H1 (cell line): ENCODE measurements around the gene KCNA4. TPM values are rescaled to one million over a fixed set of nuclear protein-coding genes. Genes with fewer than 3 reads are reported as not detected.

Source experiments
- CTCF ChIA-PET: fragments of 300-600 bp; sonication (Branson Sonifier 250); formaldehyde crosslinking; loops from one replicate; lab custom pipeline; 2021; ENCODE audit not compliant: partially characterized antibody; lab: Charles Lee
- POLR2A ChIA-PET: fragments of 300-600 bp; sonication (Branson Sonifier 250); formaldehyde crosslinking; loops from one replicate; lab custom pipeline; 2021; ENCODE audit warnings: inconsistent platforms; ENCODE audit not compliant: partially characterized antibody; lab: Charles Lee
- DNase-seq, 2 experiments: peaks; one replicate each; pipeline versions ENCODE4 v3.0.0 to v3.0.0-alpha.2; 2010 to 2022; ENCODE audit warnings: low spot score in 2 of 2, low read depth in 1 of 2, mixed read lengths in 1 of 2
- FAIRE-seq: peaks from 2 replicates; lab custom pipeline; 2011; peaks lifted over from hg19 to GRCh38; lab: Jason Lieb, UNC
- H2AFZ ChIP-seq: 2 replicates; pipeline ENCODE4 v1.8.1; 2012; ENCODE audit warnings: low read length, inconsistent platforms
- H2AK5ac ChIP-seq: 2 replicates; pipeline ENCODE4 v1.6.1; 2013; ENCODE audit warnings: low read depth, low read length
- H2BK120ac ChIP-seq: replicated peaks from 2 replicates; pipeline ENCODE3; 2013; ENCODE audit warnings: low read depth, low read length, inconsistent platforms
- H2BK12ac ChIP-seq: 2 replicates; pipeline ENCODE4 v1.6.1; 2013; ENCODE audit warnings: low read depth, low read length
- H2BK15ac ChIP-seq: 2 replicates; pipeline ENCODE4 v1.6.1; 2013; ENCODE audit warnings: low read length
- H2BK20ac ChIP-seq: 2 replicates; pipeline ENCODE4 v1.6.1; 2013; ENCODE audit warnings: low read length
- H2BK5ac ChIP-seq: 2 replicates; pipeline ENCODE4 v1.6.1; 2013; ENCODE audit warnings: low read depth, low read length
- H3K14ac ChIP-seq: 2 replicates; pipeline ENCODE4 v1.6.1; 2013; ENCODE audit warnings: inconsistent platforms; ENCODE audit not compliant: insufficient read length
- H3K18ac ChIP-seq: 2 replicates; pipeline ENCODE4 v1.6.1; 2013; ENCODE audit warnings: low read length; ENCODE audit errors: extremely low read depth
- H3K23ac ChIP-seq: 2 replicates; pipeline ENCODE4 v1.6.1; 2013; ENCODE audit warnings: inconsistent platforms; ENCODE audit not compliant: insufficient read length
- H3K23me2 ChIP-seq: 2 replicates; pipeline ENCODE4 v1.6.1; 2013; ENCODE audit warnings: low read depth, low read length
- H3K27ac ChIP-seq: 2 replicates; pipeline ENCODE4 v1.6.1; 2011; ENCODE audit warnings: low read depth, low read length, inconsistent platforms
- H3K27me3 ChIP-seq, 4 experiments: replicated peaks in 1 of 4; 1 replicate in 1 of 4; 2 replicates in 3 of 4; pipeline versions ENCODE4 v1.6.1 to v1.8.1; 2011 to 2013; ENCODE audit warnings: low read length in 3 of 4, mild to moderate bottlenecking in 3 of 4, inconsistent platforms in 2 of 4, mixed read lengths in 2 of 4, moderate library complexity in 1 of 4; ENCODE audit not compliant: control insufficient read depth in 3 of 4, insufficient read depth in 3 of 4; ENCODE audit errors: extremely low read depth in 1 of 4
- H3K36me3 ChIP-seq, 4 experiments: 2 replicates each; pipeline versions ENCODE4 v1.6.1 to v1.8.1; 2011 to 2013; ENCODE audit warnings: mild to moderate bottlenecking in 4 of 4, low read length in 3 of 4, moderate library complexity in 2 of 4, control low read depth in 1 of 4, inconsistent platforms in 1 of 4; ENCODE audit not compliant: insufficient read depth in 4 of 4, control insufficient read depth in 2 of 4
- H3K4ac ChIP-seq: replicated peaks from 2 replicates; pipeline ENCODE3; 2013; ENCODE audit warnings: low read length, low read depth, mixed read lengths, inconsistent platforms; ENCODE audit not compliant: insufficient read length
- H3K4me1 ChIP-seq, 4 experiments: replicated peaks in 1 of 4; 1 replicate in 1 of 4; 2 replicates in 3 of 4; pipeline versions ENCODE4 v1.6.1 to v1.8.1; 2011 to 2013; ENCODE audit warnings: low read length in 3 of 4, inconsistent platforms in 2 of 4, mixed read lengths in 1 of 4; ENCODE audit not compliant: insufficient read depth in 4 of 4, control insufficient read depth in 3 of 4
- H3K4me2 ChIP-seq, 2 experiments: 2 replicates each; pipeline versions ENCODE4 v1.6.1 to v1.8.1; 2011 to 2013; ENCODE audit warnings: low read depth in 2 of 2, low read length in 2 of 2, control low read depth in 1 of 2, inconsistent platforms in 1 of 2, mild to moderate bottlenecking in 1 of 2; ENCODE audit not compliant: insufficient read depth in 1 of 2
- H3K4me3 ChIP-seq, 4 experiments: fragments of 200-600, 300-600 bp in 1 of 4; sonication (generic), shearing (Covaris generic), sonication (Bioruptor Twin) in 1 of 4; 2 replicates each; pipeline versions ENCODE4 v1.5.1 to v1.8.1; 2011 to 2016; ENCODE audit warnings: low read length in 4 of 4, low read depth in 3 of 4, control low read depth in 2 of 4, inconsistent platforms in 2 of 4, mild to moderate bottlenecking in 2 of 4, mixed read lengths in 1 of 4, moderate library complexity in 1 of 4; ENCODE audit not compliant: insufficient read depth in 2 of 4; ENCODE audit errors: extremely low read depth in 1 of 4
- H3K56ac ChIP-seq: replicated peaks from 2 replicates; pipeline ENCODE3; 2013; ENCODE audit warnings: low read depth, mild to moderate bottlenecking, mixed read lengths, low read length, inconsistent platforms; ENCODE audit not compliant: insufficient read length
- H3K79me1 ChIP-seq: 2 replicates; pipeline ENCODE4 v1.6.1; 2013; ENCODE audit warnings: low read depth, low read length, control low read depth
- H3K79me2 ChIP-seq, 2 experiments: 2 replicates each; pipeline versions ENCODE4 v1.6.1 to v1.8.1; 2012 to 2013; ENCODE audit warnings: low read length in 2 of 2, mild to moderate bottlenecking in 2 of 2, inconsistent platforms in 1 of 2; ENCODE audit not compliant: insufficient read depth in 2 of 2, control insufficient read depth in 1 of 2
- H3K9ac ChIP-seq, 4 experiments: replicated peaks in 1 of 4; 1 replicate in 1 of 4; 2 replicates in 3 of 4; pipeline versions ENCODE4 v1.6.1 to v1.8.1; 2011 to 2013; ENCODE audit warnings: low read depth in 3 of 4, low read length in 3 of 4, control low read depth in 2 of 4, mild to moderate bottlenecking in 2 of 4, moderate library complexity in 2 of 4, inconsistent platforms in 1 of 4; ENCODE audit errors: extremely low read depth in 1 of 4
- H3K9me3 ChIP-seq, 2 experiments: 2 replicates each; pipeline versions ENCODE4 v1.6.1 to v1.8.1; 2012 to 2013; ENCODE audit warnings: mild to moderate bottlenecking in 2 of 2, moderate library complexity in 2 of 2, control low read depth in 1 of 2, inconsistent platforms in 1 of 2, low read depth in 1 of 2, low read length in 1 of 2, mixed read lengths in 1 of 2; ENCODE audit not compliant: insufficient read depth in 2 of 2
- H4K20me1 ChIP-seq, 2 experiments: replicated peaks in 1 of 2; 2 replicates each; pipeline versions ENCODE3 to v1.8.1; 2011 to 2013; ENCODE audit warnings: inconsistent platforms in 2 of 2, low read length in 2 of 2, mild to moderate bottlenecking in 1 of 2; ENCODE audit not compliant: insufficient read depth in 2 of 2, control insufficient read depth in 1 of 2
- H4K5ac ChIP-seq: 2 replicates; pipeline ENCODE4 v1.6.1; 2013; ENCODE audit warnings: low read length, low read depth, mixed read lengths, inconsistent platforms; ENCODE audit not compliant: insufficient read length
- H4K8ac ChIP-seq: 2 replicates; pipeline ENCODE4 v1.8.0; 2013; ENCODE audit warnings: mild to moderate bottlenecking, moderate library complexity, low read length, inconsistent platforms; ENCODE audit not compliant: insufficient read depth; ENCODE audit errors: extremely low read depth
- H4K91ac ChIP-seq: replicated peaks from 2 replicates; pipeline ENCODE3; 2013; ENCODE audit warnings: low read length, mixed read lengths, inconsistent platforms; ENCODE audit not compliant: insufficient read length
- SAP30 ChIP-seq: fragments of 300-600 bp; sonication (generic); IDR thresholded peaks from 2 replicates; pipeline ENCODE4 v1.7.1; 2012; ENCODE audit warnings: low read length, moderate library complexity, mild to moderate bottlenecking, inconsistent platforms; ENCODE audit not compliant: insufficient read depth, insufficient replicate concordance
- WGBS, 2 experiments: shearing (Covaris generic) in 1 of 2; methylation state at CpG; one replicate each; pipeline versions ENCODE4 v1.1.6 to v1.1.7; 2013 to 2015; ENCODE audit warnings: low lambda C conversion rate in 2 of 2, mixed read lengths in 2 of 2, inconsistent platforms in 1 of 2, low coverage in 1 of 2, missing lambda C conversion rate in 1 of 2; ENCODE audit not compliant: insufficient replicate concordance in 2 of 2, insufficient coverage in 1 of 2, insufficient read length in 1 of 2; ENCODE audit errors: extremely low coverage in 1 of 2, missing lambda C conversion rate in 1 of 2; 5-methylcytosine and 5-hydroxymethylcytosine counted together
- polyA plus RNA-seq, 7 experiments: library from polyadenylated mRNA; depleted of rRNA in 3 of 7; stranded (reverse) in 5 of 7; unstranded in 2 of 7; fragments of >200 nt in 5 of 7; fragments of 200-250 nt in 2 of 7; gene quantifications; 1 replicate in 5 of 7; 2 replicates in 1 of 7; 4 replicates in 1 of 7; pipeline versions ENCODE4 v1.2.1 to v1.2.3, GENCODE V29; 2011 to 2013; ENCODE audit warnings: missing spikeins in 2 of 7, mixed read lengths in 2 of 7
- total RNA-seq: library from RNA; stranded (reverse); fragmentation: NEBNext Ultra II Directional; extraction: Animal tissue kit (Norgen Biotek cat#: 25700); gene quantifications from 2 replicates; pipeline ENCODE4 v1.2.1, GENCODE V29; 2021
- TF ChIP-seq, protein P1 (sequence below): IDR thresholded peaks from 2 replicates; pipeline ENCODE4 v1.6.1; 2012; ENCODE audit warnings: low read length, inconsistent platforms

Gene KCNA4
- total and polyA plus RNA-seq, 2 of the 8 experiments (the other 6 are each of a cell fraction or from before 2014, with no cell fraction given) = not detected

GRCh38 chr11:29989174-29989970, 27.5 kb downstream of the KCNA4 start:
- H4K8ac ChIP-seq = no peak overlapping the region
- no peak overlapping the region for H2AK5ac ChIP-seq
- no peak overlapping the region for H3K4me2 ChIP-seq
- no peak overlapping the region for H2BK15ac ChIP-seq
- H3K9ac ChIP-seq = no peak overlapping the region
- no peaks in the 10 kb centered on the region for H3K36me3 ChIP-seq
- no peak overlapping the region for H2BK20ac ChIP-seq
- no peaks in the 10 kb centered on the region for H3K4me1 ChIP-seq
- no peak overlapping the region for H3K14ac ChIP-seq
- no peak overlapping the region for H2BK120ac ChIP-seq
- H3K27ac ChIP-seq = no peak overlapping the region
- H2BK5ac ChIP-seq = no peak overlapping the region
- no peak overlapping the region for H3K23ac ChIP-seq
- 83% methylated on average over 1 of the region's 1 CpG; no CpG with 5 or more reads in 1 of the 2 experiments for WGBS, 2 experiments
- no peak overlapping the region for H4K91ac ChIP-seq
- no peak for DNase-seq
- H3K27me3 ChIP-seq = no peaks in the 10 kb centered on the region; a peak in 1 of 7 replicates
- H3K4me3 ChIP-seq = no peak overlapping the region
- H2BK12ac ChIP-seq = no peak overlapping the region
- no peaks in the 10 kb centered on the region for H3K79me2 ChIP-seq
- ChIA-PET CTCF (interaction anchor here (1.3 kb wide), 1 partner anchor 27 kb away, joined by 3 read pairs; no protein-coding TSS in a partner anchor), POLR2A (no interaction called here)
- H3K4ac ChIP-seq = no peak overlapping the region
- no peak overlapping the region for H2AFZ ChIP-seq
- no peak overlapping the region for H4K5ac ChIP-seq
- no peaks in the 10 kb centered on the region; the same call in 1 of the 2 replicates for H3K23me2 ChIP-seq
- no peaks in the 10 kb centered on the region for H4K20me1 ChIP-seq
- H3K9me3 ChIP-seq = 0 out of 4 replicates have a peak, but pooled peaks cover 0 to 4% of the 10 kb centered on the region in 2 experiments
- no peak for FAIRE-seq
- no peaks in the 10 kb centered on the region for H3K79me1 ChIP-seq
- no peak overlapping the region for H3K18ac ChIP-seq
- no peak overlapping the region for H3K56ac ChIP-seq
- no peak for TF ChIP-seq SAP30
- TF ChIP-seq, protein P1, sequence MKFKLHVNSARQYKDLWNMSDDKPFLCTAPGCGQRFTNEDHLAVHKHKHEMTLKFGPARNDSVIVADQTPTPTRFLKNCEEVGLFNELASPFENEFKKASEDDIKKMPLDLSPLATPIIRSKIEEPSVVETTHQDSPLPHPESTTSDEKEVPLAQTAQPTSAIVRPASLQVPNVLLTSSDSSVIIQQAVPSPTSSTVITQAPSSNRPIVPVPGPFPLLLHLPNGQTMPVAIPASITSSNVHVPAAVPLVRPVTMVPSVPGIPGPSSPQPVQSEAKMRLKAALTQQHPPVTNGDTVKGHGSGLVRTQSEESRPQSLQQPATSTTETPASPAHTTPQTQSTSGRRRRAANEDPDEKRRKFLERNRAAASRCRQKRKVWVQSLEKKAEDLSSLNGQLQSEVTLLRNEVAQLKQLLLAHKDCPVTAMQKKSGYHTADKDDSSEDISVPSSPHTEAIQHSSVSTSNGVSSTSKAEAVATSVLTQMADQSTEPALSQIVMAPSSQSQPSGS = no peak
